Nephron progenitor cell (in vitro differentiated cells): ENCODE measurements around the gene GNA14.
A peak's percentile ranks its signal among the peaks of the same experiment; 100 is the strongest.
"Not testable (repeated sequence)": the region's sequence is repeated elsewhere in the genome, so short reads cannot be mapped to it uniquely, and the experiment has no call there.

Experiments used
- DNase-seq: peaks from one replicate; pipeline ENCODE4 v3.0.0; 2021
- H3K27ac Mint-ChIP-seq: 2 replicates; pipeline ENCODE4 v1.8.0; 2021; ENCODE audit warnings: mild to moderate bottlenecking, moderate library complexity, mixed read lengths
- H3K27me3 Mint-ChIP-seq: 2 replicates; pipeline ENCODE4 v1.8.0; 2021; ENCODE audit warnings: mild to moderate bottlenecking, low read depth, mixed read lengths; ENCODE audit not compliant: poor library complexity
- H3K36me3 Mint-ChIP-seq: 2 replicates; pipeline ENCODE4 v1.8.0; 2021; ENCODE audit warnings: low read depth, mixed read lengths
- H3K4me1 Mint-ChIP-seq: 2 replicates; pipeline ENCODE4 v1.8.0; 2021; ENCODE audit warnings: mixed read lengths
- H3K4me3 Mint-ChIP-seq: 2 replicates; pipeline ENCODE4 v1.8.0; 2021; ENCODE audit warnings: mild to moderate bottlenecking, moderate library complexity, mixed read lengths
- H3K9me3 Mint-ChIP-seq: 2 replicates; pipeline ENCODE4 v1.8.0; 2021; ENCODE audit warnings: mild to moderate bottlenecking, moderate library complexity, mixed read lengths
- TF ChIP-seq, protein P1 (sequence below): fragments of 200-600 bp; sonication (generic); IDR thresholded peaks from 2 replicates; pipeline ENCODE4 v1.5.0; 2021; ENCODE audit warnings: antibody characterized with exemption

Gene GNA14

GRCh38 chr9:77588271-77588937 lies 59.7 kb downstream of the GNA14 start:
- peaks cover 2% of the 10 kb centered on the region for H3K27me3 Mint-ChIP-seq
- peak overlapping the region; percentile 15 for H3K27ac Mint-ChIP-seq
- no peak for DNase-seq
- no peak overlapping the region for H3K4me3 Mint-ChIP-seq
- no peaks in the 10 kb centered on the region for H3K36me3 Mint-ChIP-seq
- TF ChIP-seq, protein P1, sequence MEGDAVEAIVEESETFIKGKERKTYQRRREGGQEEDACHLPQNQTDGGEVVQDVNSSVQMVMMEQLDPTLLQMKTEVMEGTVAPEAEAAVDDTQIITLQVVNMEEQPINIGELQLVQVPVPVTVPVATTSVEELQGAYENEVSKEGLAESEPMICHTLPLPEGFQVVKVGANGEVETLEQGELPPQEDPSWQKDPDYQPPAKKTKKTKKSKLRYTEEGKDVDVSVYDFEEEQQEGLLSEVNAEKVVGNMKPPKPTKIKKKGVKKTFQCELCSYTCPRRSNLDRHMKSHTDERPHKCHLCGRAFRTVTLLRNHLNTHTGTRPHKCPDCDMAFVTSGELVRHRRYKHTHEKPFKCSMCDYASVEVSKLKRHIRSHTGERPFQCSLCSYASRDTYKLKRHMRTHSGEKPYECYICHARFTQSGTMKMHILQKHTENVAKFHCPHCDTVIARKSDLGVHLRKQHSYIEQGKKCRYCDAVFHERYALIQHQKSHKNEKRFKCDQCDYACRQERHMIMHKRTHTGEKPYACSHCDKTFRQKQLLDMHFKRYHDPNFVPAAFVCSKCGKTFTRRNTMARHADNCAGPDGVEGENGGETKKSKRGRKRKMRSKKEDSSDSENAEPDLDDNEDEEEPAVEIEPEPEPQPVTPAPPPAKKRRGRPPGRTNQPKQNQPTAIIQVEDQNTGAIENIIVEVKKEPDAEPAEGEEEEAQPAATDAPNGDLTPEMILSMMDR, result no peak
- H3K4me1 Mint-ChIP-seq, result peaks cover 6% of the 10 kb centered on the region
- H3K9me3 Mint-ChIP-seq, result no peaks in the 10 kb centered on the region

DNA sequence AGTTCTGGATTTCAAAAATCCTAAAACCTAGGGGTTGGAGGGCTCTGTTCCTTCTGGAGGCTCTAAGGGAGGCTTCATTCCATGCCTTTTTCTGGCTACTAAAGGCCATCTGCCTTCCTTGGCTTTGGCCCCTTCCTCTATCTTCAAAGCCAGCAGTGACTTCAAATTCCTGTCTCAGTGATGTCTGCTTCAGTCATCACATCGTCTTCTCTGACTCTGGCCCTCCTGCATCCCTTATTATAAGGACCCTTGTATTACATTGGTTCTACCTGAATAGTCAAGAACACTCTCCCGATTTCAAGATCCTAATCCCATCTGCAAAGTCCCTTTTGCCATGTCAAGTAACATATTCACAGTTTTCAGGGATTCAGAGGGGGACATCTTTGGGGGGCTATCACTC lies 60.3 kb downstream of the GNA14 start:
- peaks cover 2% of the 10 kb centered on the region for H3K27me3 Mint-ChIP-seq
- H3K36me3 Mint-ChIP-seq, result no peaks in the 10 kb centered on the region
- TF ChIP-seq, protein P1, result no peak
- H3K27ac Mint-ChIP-seq, result peak overlapping the region; percentile 15
- H3K4me3 Mint-ChIP-seq, result no peak overlapping the region
- H3K4me1 Mint-ChIP-seq, result peaks cover 6% of the 10 kb centered on the region
- H3K9me3 Mint-ChIP-seq, result no peaks in the 10 kb centered on the region
- no peak for DNase-seq

DNA sequence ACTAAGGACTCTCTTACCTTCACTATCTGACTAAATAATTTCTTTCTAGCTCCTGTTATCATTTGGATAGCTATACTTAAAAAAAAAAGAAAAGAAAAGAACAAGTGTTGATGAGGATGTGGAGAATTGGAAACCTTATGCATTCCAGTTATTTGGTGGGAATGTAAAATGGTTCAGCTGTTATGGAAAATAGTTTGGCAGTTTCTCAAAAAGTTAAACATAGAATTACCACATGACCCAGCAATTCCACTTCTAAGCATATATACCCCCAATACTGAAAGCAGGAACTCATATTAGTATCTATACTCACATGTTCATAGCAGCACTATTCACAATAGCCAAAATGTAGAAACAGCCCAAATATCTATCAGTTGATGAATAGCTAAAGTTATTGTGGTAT lies 61.1 kb downstream of the GNA14 start:
- H3K36me3 Mint-ChIP-seq, result no peaks in the 10 kb centered on the region
- no peaks in the 10 kb centered on the region for H3K9me3 Mint-ChIP-seq
- no peak overlapping the region for H3K27ac Mint-ChIP-seq
- TF ChIP-seq, protein P1, result no peak
- H3K27me3 Mint-ChIP-seq, result peaks cover 2% of the 10 kb centered on the region
- peaks cover 6% of the 10 kb centered on the region for H3K4me1 Mint-ChIP-seq
- no peak overlapping the region for H3K4me3 Mint-ChIP-seq
- no peak for DNase-seq

- Mint-ChIP-seq H3K27ac (no peak overlapping the region), H3K36me3 (no peaks in the 10 kb centered on the region), H3K27me3 (peaks cover 2% of the 10 kb centered on the region)
Observed at GRCh38 chr9:77586591-77586990, 61.5 kb downstream of the GNA14 start.

GRCh38 chr9:77585335-77585786 lies 62.8 kb downstream of the GNA14 start:
- Mint-ChIP-seq H3K36me3 (no peaks in the 10 kb centered on the region), H3K27ac (no peak overlapping the region), H3K9me3 (no peaks in the 10 kb centered on the region), H3K4me3 (no peak overlapping the region), H3K4me1 (peaks cover 6% of the 10 kb centered on the region), H3K27me3 (peaks cover 2% of the 10 kb centered on the region)
- no peak for DNase-seq
- TF ChIP-seq, protein P1, result no peak

More at GRCh38 chr9:77586591-77586990, 61.5 kb downstream of the GNA14 start:
- TF ChIP-seq, protein P1, result no peak
- Mint-ChIP-seq H3K4me1 (peaks cover 6% of the 10 kb centered on the region), H3K9me3 (no peaks in the 10 kb centered on the region), H3K4me3 (no peak overlapping the region)
- no peak for DNase-seq

GRCh38 chr9:77584927-77585326 lies 63.2 kb downstream of the GNA14 start:
- not testable (repeated sequence) for H3K27ac Mint-ChIP-seq, H3K27me3 Mint-ChIP-seq, H3K4me1 Mint-ChIP-seq

More at GRCh38 chr9:77584927-77585326, 63.2 kb downstream of the GNA14 start:
- H3K4me3 Mint-ChIP-seq, H3K9me3 Mint-ChIP-seq, H3K36me3 Mint-ChIP-seq, DNase-seq: not testable (repeated sequence)
